COLO829 (cell line): Measurements from ENCODE around the gene SMYD1.
A peak's percentile ranks its signal among the peaks of the same experiment; 100 is the strongest.

Source experiments
- DNase-seq: peaks from one replicate; pipeline ENCODE4 v3.0.0; 2012; ENCODE audit warnings: low spot score

SMYD1 gene

GRCh38 chr2:88088999-88089398 lies 21.4 kb downstream of the SMYD1 start:
- DNase-seq: no peak

GRCh38 chr2:88090446-88091283 lies 23.0 kb downstream of the SMYD1 start:
- DNase-seq: peak; percentile 81

GRCh38 chr2:88091943-88092342 lies 24.3 kb downstream of the SMYD1 start:
- no peak for DNase-seq

- DNase-seq: no peak
These were observed 25.1 kb downstream of the SMYD1 start for GRCh38 chr2:88092773-88093172.

GRCh38 chr2:88095022-88095421 lies 27.4 kb downstream of the SMYD1 start:
- DNase-seq: no peak

- no peak for DNase-seq
These were observed 29.1 kb downstream of the SMYD1 start for GRCh38 chr2:88096708-88097107.

- no peak for DNase-seq
These were observed 29.6 kb downstream of the SMYD1 start for GRCh38 chr2:88097192-88097591.

GRCh38 chr2:88097891-88098557 lies 30.4 kb downstream of the SMYD1 start:
- DNase-seq: no peak

GRCh38 chr2:88098558-88098900 lies 30.9 kb downstream of the SMYD1 start:
- no peak for DNase-seq

GRCh38 chr2:88099798-88100488 lies 32.3 kb downstream of the SMYD1 start:
- DNase-seq: no peak

- DNase-seq: no peak
These were observed 32.8 kb downstream of the SMYD1 start for GRCh38 chr2:88100489-88100858.

- DNase-seq: no peak
These were observed 41.2 kb downstream of the SMYD1 start for GRCh38 chr2:88108796-88109195.

- DNase-seq: no peak
These were observed 43.2 kb downstream of the SMYD1 start for GRCh38 chr2:88110830-88111229.

- DNase-seq: no peak
These were observed 45.4 kb downstream of the SMYD1 start for GRCh38 chr2:88113069-88113468.

GRCh38 chr2:88114889-88115288 lies 47.3 kb downstream of the SMYD1 start:
- DNase-seq: no peak

- DNase-seq: no peak
These were observed 48.3 kb downstream of the SMYD1 start for GRCh38 chr2:88115825-88116518.

GRCh38 chr2:88116669-88117432 lies 49.2 kb downstream of the SMYD1 start:
- DNase-seq: no peak

GRCh38 chr2:88117973-88118372 lies 50.3 kb downstream of the SMYD1 start:
- no peak for DNase-seq

- no peak for DNase-seq
These were observed 54.1 kb downstream of the SMYD1 start for GRCh38 chr2:88121678-88122077.

- no peak for DNase-seq
These were observed 54.7 kb downstream of the SMYD1 start for GRCh38 chr2:88122141-88122884.
